HCT116 (cell line): ENCODE data around the gene ZBTB7C. TPM values are rescaled to one million over a fixed set of nuclear protein-coding genes. Genes with fewer than 3 reads are reported as not detected.

Experiments
- ATAC-seq: fragments of 200-7000 bp; cut with Tn5 transposase; 2 replicates; pipeline ENCODE4 v1.9.1; 2020; ENCODE audit warnings: mild to moderate bottlenecking, moderate library complexity
- BruUV-seq: library from RNA; stranded (reverse); fragments of 400-500 nt; replicated peaks from 2 replicates; lab custom pipeline; 2021; lab: Mats Ljungman, UMichigan
- CTCF ChIA-PET: fragments of 300-600 bp; sonication (Branson Sonifier 250); formaldehyde crosslinking; loops from one replicate; lab custom pipeline; 2021; ENCODE audit warnings: antibody characterized with exemption; lab: Charles Lee
- POLR2A ChIA-PET: fragments of 300-600, 350-600 bp; sonication (Branson Sonifier 250); formaldehyde crosslinking; loops from one replicate; lab custom pipeline; 2021; ENCODE audit warnings: antibody characterized with exemption; lab: Charles Lee
- RAD21 ChIA-PET, 2 experiments: fragments of 300-600 bp; sonication (Branson Sonifier 250); formaldehyde crosslinking; loops; one replicate each; lab custom pipeline; 2023; ENCODE audit warnings: low total read pairs in 2 of 2; ENCODE audit not compliant: uncharacterized antibody in 2 of 2, unreplicated experiment in 2 of 2, low non-redundant PET in 1 of 2; lab: Charles Lee
- DNase-seq: peaks from one replicate; pipeline ENCODE4 v3.0.0-alpha.2; 2010; ENCODE audit warnings: low read depth, low spot score
- H2AFZ ChIP-seq: fragments of 200-600 bp; shearing (Covaris generic), sonication (generic); 2 replicates; pipeline ENCODE4 v1.6.1; 2017; ENCODE audit warnings: low read depth, mixed run types, mixed read lengths, antibody characterized with exemption, low read length; ENCODE audit not compliant: poor library complexity, severe bottlenecking
- H3K27ac ChIP-seq: 2 replicates; pipeline ENCODE4 v1.5.1; 2012; ENCODE audit warnings: low read depth, low read length
- H3K27me3 ChIP-seq: fragments of 200-600 bp; sonication (generic); 2 replicates; pipeline ENCODE4 v1.6.1; 2016; ENCODE audit warnings: mixed run types, low read length, mixed read lengths; ENCODE audit not compliant: insufficient read depth
- H3K36me3 ChIP-seq, 2 experiments: fragments of 200-500 bp in 1 of 2; fragments of 200-600 bp in 1 of 2; sonication (Bioruptor generic) in 1 of 2; sonication (generic) in 1 of 2; 2 replicates each; pipeline versions ENCODE4 v1.5.1 to v1.6.1; 2014 to 2016; ENCODE audit warnings: low read length in 2 of 2, inconsistent platforms in 1 of 2, mixed read lengths in 1 of 2, mixed run types in 1 of 2; ENCODE audit not compliant: insufficient read depth in 2 of 2, control insufficient read depth in 1 of 2
- H3K4me1 ChIP-seq, 2 experiments: fragments of 200-600 bp in 1 of 2; sonication (generic) in 1 of 2; 2 replicates each; pipeline versions ENCODE4 v1.5.1 to v1.6.1; 2012 to 2017; ENCODE audit warnings: low read length in 2 of 2, inconsistent platforms in 1 of 2, mild to moderate bottlenecking in 1 of 2, mixed read lengths in 1 of 2, mixed run types in 1 of 2, moderate library complexity in 1 of 2; ENCODE audit not compliant: insufficient read depth in 2 of 2, control insufficient read depth in 1 of 2
- H3K4me2 ChIP-seq: fragments of 200-600 bp; sonication (generic); 2 replicates; pipeline ENCODE4 v1.6.1; 2017; ENCODE audit warnings: mixed run types, low read length, mixed read lengths
- H3K4me3 ChIP-seq, 2 experiments: fragments of 200-600 bp in 1 of 2; sonication (generic) in 1 of 2; replicated peaks in 1 of 2; 2 replicates each; pipeline ENCODE4 v1.5.1; 2011 to 2016; ENCODE audit warnings: low read length in 2 of 2, control low read depth in 1 of 2, low read depth in 1 of 2, mild to moderate bottlenecking in 1 of 2, mixed read lengths in 1 of 2, mixed run types in 1 of 2
- H3K79me2 ChIP-seq: fragments of 200-600 bp; sonication (generic); 2 replicates; pipeline ENCODE4 v1.6.1; 2017; ENCODE audit warnings: mild to moderate bottlenecking, mixed run types, low read length, moderate library complexity, mixed read lengths; ENCODE audit not compliant: insufficient read depth
- H3K9ac ChIP-seq: fragments of 200-600 bp; sonication (generic); 2 replicates; pipeline ENCODE4 v1.6.1; 2016; ENCODE audit warnings: low read length, mixed read lengths
- H3K9me2 ChIP-seq: fragments of 200-600 bp; sonication (generic), shearing (Covaris generic); 2 replicates; pipeline ENCODE4 v1.6.1; 2017; ENCODE audit warnings: mixed run types, mild to moderate bottlenecking, moderate library complexity; ENCODE audit not compliant: insufficient read depth
- H3K9me3 ChIP-seq, 2 experiments: fragments of 200-500 bp in 1 of 2; fragments of 200-600 bp in 1 of 2; sonication (Bioruptor generic) in 1 of 2; sonication (generic) in 1 of 2; 2 replicates each; pipeline ENCODE4 v1.6.1; 2014 to 2017; ENCODE audit warnings: low read length in 2 of 2, mixed read lengths in 2 of 2, inconsistent platforms in 1 of 2, low read depth in 1 of 2, mild to moderate bottlenecking in 1 of 2, mixed run types in 1 of 2, moderate library complexity in 1 of 2; ENCODE audit not compliant: control insufficient read depth in 1 of 2, insufficient read depth in 1 of 2
- H4K20me1 ChIP-seq: fragments of 200-600 bp; sonication (generic), shearing (Covaris generic); 2 replicates; pipeline ENCODE4 v1.6.1; 2017; ENCODE audit warnings: mixed run types, mild to moderate bottlenecking, moderate library complexity; ENCODE audit not compliant: insufficient read depth
- CBX3 ChIP-seq: IDR thresholded peaks from 2 replicates; pipeline ENCODE4 v1.6.1; 2012; ENCODE audit warnings: low read depth
- ELF1 ChIP-seq: IDR thresholded peaks from 2 replicates; pipeline ENCODE4 v1.6.1; 2012; ENCODE audit warnings: low read depth, borderline replicate concordance
- POLR2AphosphoS5 ChIP-seq: IDR thresholded peaks from 2 replicates; pipeline ENCODE4 v1.6.1; 2011; ENCODE audit warnings: mild to moderate bottlenecking, low read depth, low read length, moderate library complexity
- RAD21 ChIP-seq: IDR thresholded peaks from 2 replicates; pipeline ENCODE4 v1.6.1; 2012; ENCODE audit warnings: low read depth, mild to moderate bottlenecking
- SIN3A ChIP-seq: IDR thresholded peaks from 2 replicates; pipeline ENCODE4 v1.6.1; 2012; ENCODE audit warnings: low read depth
- SP1 ChIP-seq: IDR thresholded peaks from 2 replicates; pipeline ENCODE4 v1.6.1; 2012; ENCODE audit warnings: low read depth
- SRF ChIP-seq: IDR thresholded peaks from 2 replicates; pipeline ENCODE4 v1.6.1; 2012; ENCODE audit warnings: low read depth
- TCF7L2 ChIP-seq: IDR thresholded peaks from 2 replicates; pipeline ENCODE4 v1.7.0; 2011; ENCODE audit warnings: borderline replicate concordance, inconsistent platforms; ENCODE audit not compliant: insufficient read depth, insufficient read length; ENCODE audit errors: extremely low read depth
- ZNF274 ChIP-seq: fragments of 200-500 bp; sonication (Bioruptor generic); IDR thresholded peaks from 2 replicates; pipeline ENCODE4 v1.6.1; 2014; ENCODE audit warnings: mild to moderate bottlenecking, low read depth, low read length, inconsistent platforms
- intact Hi-C: fragments of 100-400 bp; cut with micrococcal nuclease; formaldehyde crosslinking; loops from 2 replicates; pipeline ENCODE4 v1.10.0; 2022
- total RNA-seq: library from RNA; stranded (reverse); gene quantifications from one replicate; pipeline ENCODE4 v1.2.1, GENCODE V29; 2021; ENCODE audit not compliant: unreplicated experiment
- TF ChIP-seq, protein P1 (sequence below), 3 experiments: fragments of 200-600 bp in 1 of 3; sonication (generic) in 1 of 3; IDR thresholded peaks in 2 of 3; conservative IDR thresholded peaks in 1 of 3; 2 replicates each; pipeline ENCODE4 v1.5.1; 2012 to 2017; ENCODE audit warnings: low read depth in 2 of 3, low read length in 2 of 3, antibody characterized with exemption in 1 of 3, borderline replicate concordance in 1 of 3, control low read depth in 1 of 3, mild to moderate bottlenecking in 1 of 3, mixed read lengths in 1 of 3, mixed run types in 1 of 3, moderate library complexity in 1 of 3; ENCODE audit not compliant: insufficient read depth in 1 of 3
- TF ChIP-seq, protein P2 (sequence below): IDR thresholded peaks from 2 replicates; pipeline ENCODE4 v1.6.1; 2012

The ZBTB7C gene
- total RNA-seq, 1 experiment from 2014 or later, result 0.37 TPM

DNA sequence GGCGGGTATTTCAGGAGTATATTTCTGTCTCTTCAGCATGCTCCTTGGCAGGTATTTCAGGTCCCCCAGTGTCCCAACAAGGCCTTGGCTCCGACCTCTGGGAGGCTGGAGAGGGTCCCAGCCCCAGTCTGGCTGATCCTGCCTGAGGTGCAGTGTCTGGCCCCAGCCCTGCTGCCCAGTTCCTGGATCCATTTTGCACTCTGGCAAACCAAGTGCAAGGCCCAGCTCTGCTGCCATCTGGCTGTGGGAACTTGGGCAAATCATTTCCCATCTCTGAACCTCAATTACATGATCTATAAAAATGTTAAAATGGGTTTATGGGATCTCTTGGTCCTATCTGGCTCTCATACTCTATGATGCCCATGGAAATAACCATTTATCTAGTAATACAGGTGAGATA lies 63.6 kb downstream of the ZBTB7C start:
- no peak overlapping the region for H3K27ac ChIP-seq
- no peak overlapping the region for H3K4me3 ChIP-seq
- no peaks in the 10 kb centered on the region for H3K4me1 ChIP-seq
- BruUV-seq, result no TSS peak
- no peak overlapping the region for H3K9ac ChIP-seq
- H3K27me3 ChIP-seq, result no peaks in the 10 kb centered on the region
- H3K9me2 ChIP-seq, result no peaks in the 10 kb centered on the region
- no peaks in the 10 kb centered on the region for H3K9me3 ChIP-seq
- DNase-seq, result peak; percentile 12
- RAD21 ChIA-PET, result no interaction called here
- H2AFZ ChIP-seq, result peak overlapping the region; percentile 45
- H3K4me2 ChIP-seq, result no peak overlapping the region
- intact Hi-C loops, result loop anchor here (1.0 to 5.0 kb wide), 3 partner anchors 102 to 313 kb away; no protein-coding TSS in a partner anchor
- CTCF ChIA-PET, result interaction anchor here (1.0 to 3.2 kb wide), 5 partner anchors 17 to 315 kb away, joined by 3 to 20 read pairs (median 3); no protein-coding TSS in a partner anchor
- H4K20me1 ChIP-seq, result no peaks in the 10 kb centered on the region
- POLR2A ChIA-PET, result no interaction called here
- TF ChIP-seq CBX3, result no peak
- TF ChIP-seq RAD21, result peak; percentile 77
- TF ChIP-seq, protein P1, sequence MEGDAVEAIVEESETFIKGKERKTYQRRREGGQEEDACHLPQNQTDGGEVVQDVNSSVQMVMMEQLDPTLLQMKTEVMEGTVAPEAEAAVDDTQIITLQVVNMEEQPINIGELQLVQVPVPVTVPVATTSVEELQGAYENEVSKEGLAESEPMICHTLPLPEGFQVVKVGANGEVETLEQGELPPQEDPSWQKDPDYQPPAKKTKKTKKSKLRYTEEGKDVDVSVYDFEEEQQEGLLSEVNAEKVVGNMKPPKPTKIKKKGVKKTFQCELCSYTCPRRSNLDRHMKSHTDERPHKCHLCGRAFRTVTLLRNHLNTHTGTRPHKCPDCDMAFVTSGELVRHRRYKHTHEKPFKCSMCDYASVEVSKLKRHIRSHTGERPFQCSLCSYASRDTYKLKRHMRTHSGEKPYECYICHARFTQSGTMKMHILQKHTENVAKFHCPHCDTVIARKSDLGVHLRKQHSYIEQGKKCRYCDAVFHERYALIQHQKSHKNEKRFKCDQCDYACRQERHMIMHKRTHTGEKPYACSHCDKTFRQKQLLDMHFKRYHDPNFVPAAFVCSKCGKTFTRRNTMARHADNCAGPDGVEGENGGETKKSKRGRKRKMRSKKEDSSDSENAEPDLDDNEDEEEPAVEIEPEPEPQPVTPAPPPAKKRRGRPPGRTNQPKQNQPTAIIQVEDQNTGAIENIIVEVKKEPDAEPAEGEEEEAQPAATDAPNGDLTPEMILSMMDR (IDR thresholded peaks at IDR 0.05 in 2 of 3, conservative IDR thresholded peaks at IDR 0.05 in 1 of 3; ENCODE audit: borderline replicate concordance in 1 of 3, insufficient read depth in 1 of 3, low read depth in 2 of 3, low read length in 2 of 3), result peak; percentile 49 to 72 (median 56)
- TF ChIP-seq, all 23 proteins: peak for 2
- H3K79me2 ChIP-seq, result no peaks in the 10 kb centered on the region
- H3K36me3 ChIP-seq, result no peaks in the 10 kb centered on the region
- ATAC-seq, result peak; percentile 75

DNA sequence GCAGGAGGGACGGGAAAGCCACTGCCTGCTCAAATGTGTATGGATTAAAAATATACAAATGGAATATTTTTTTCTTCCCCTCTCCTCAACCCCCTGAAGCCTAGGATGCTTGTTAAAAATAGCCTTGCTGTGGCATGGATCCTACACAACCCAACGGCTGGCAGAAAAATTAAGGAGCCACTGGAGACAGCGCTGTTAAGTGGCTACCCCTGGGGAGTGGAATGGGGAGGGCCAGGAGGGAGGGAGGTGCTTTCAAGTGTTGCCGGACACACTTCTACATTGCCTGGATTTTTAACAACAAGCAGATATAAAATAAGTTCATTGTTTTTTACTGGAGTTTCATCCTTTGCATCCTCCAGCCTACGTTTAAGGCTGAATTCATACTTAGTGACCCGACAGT lies 66.6 kb downstream of the ZBTB7C start:
- intact Hi-C loops, result no loop called here
- no peak for TF ChIP-seq ZNF274
- TF ChIP-seq SIN3A, result no peak
- TF ChIP-seq SRF, result no peak
- TF ChIP-seq, protein P1 (IDR thresholded peaks at IDR 0.05 in 2 of 3, conservative IDR thresholded peaks at IDR 0.05 in 1 of 3; ENCODE audit: borderline replicate concordance in 1 of 3, insufficient read depth in 1 of 3, low read depth in 2 of 3, low read length in 2 of 3), result no peak
- TF ChIP-seq, protein P2, sequence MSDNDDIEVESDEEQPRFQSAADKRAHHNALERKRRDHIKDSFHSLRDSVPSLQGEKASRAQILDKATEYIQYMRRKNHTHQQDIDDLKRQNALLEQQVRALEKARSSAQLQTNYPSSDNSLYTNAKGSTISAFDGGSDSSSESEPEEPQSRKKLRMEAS, result no peak
- TF ChIP-seq SP1, result no peak
- no peak for TF ChIP-seq TCF7L2
- no peak for TF ChIP-seq RAD21
- no peak for TF ChIP-seq ELF1
- TF ChIP-seq POLR2AphosphoS5, result no peak
- Histone ChIP-seq H3K9me3 (no peaks in the 10 kb centered on the region), H3K79me2 (no peaks in the 10 kb centered on the region), H3K9ac (no peak overlapping the region), H3K27ac (no peak overlapping the region), H3K27me3 (no peaks in the 10 kb centered on the region), H3K36me3 (no peaks in the 10 kb centered on the region), H3K4me2 (no peak overlapping the region), H4K20me1 (no peaks in the 10 kb centered on the region), H3K9me2 (no peaks in the 10 kb centered on the region), H2AFZ (no peak overlapping the region), H3K4me3 (no peak overlapping the region), H3K4me1 (no peaks in the 10 kb centered on the region)
- ChIA-PET CTCF (no interaction called here), RAD21 (no interaction called here), POLR2A (no interaction called here)
- BruUV-seq, result no TSS peak
- DNase-seq, result no peak
- no peak for ATAC-seq
